Activated T-helper 1 cell treated with anti-CD3 and anti-CD28 coated beads, Interleukin-2, amount 50 U/mL, for 16 hours (primary cell): Measurements from ENCODE around the gene ELOVL5.
"Not testable (repeated sequence)": the region's sequence is repeated elsewhere in the genome, so short reads cannot be mapped to it uniquely, and the experiment has no call there.

ENCODE experiments used
- DNase-seq, 2 donors: peaks; one replicate each; pipeline ENCODE4 v3.0.0-alpha.2; 2020; ENCODE audit warnings: low read depth in 1 of 2, low spot score in 1 of 2

ELOVL5 gene

GRCh38 chr6:53359095-53359842 lies 10.5 kb upstream of the ELOVL5 start:
- DNase-seq = peak; percentile 76 to 86

GRCh38 chr6:53358440-53359094 lies 9.8 kb upstream of the ELOVL5 start:
- DNase-seq = no peak

GRCh38 chr6:53357576-53358360 lies 9.0 kb upstream of the ELOVL5 start:
- no peak for DNase-seq

- DNase-seq = no peak
Measured at GRCh38 chr6:53353624-53354023, 4.9 kb upstream of the ELOVL5 start.

GRCh38 chr6:53352360-53352759 lies 3.6 kb upstream of the ELOVL5 start:
- no peak for DNase-seq

- DNase-seq = no peak
Measured at GRCh38 chr6:53349209-53349693, 501 bp upstream of the ELOVL5 start.

- DNase-seq = peak in 1 of 2 donors; percentile 20
Measured at GRCh38 chr6:53347921-53348370, 804 bp downstream of the ELOVL5 start.

- DNase-seq = no peak
Measured at GRCh38 chr6:53347250-53347920, 1.4 kb downstream of the ELOVL5 start.

- DNase-seq = not testable (repeated sequence)
Measured at GRCh38 chr6:53346049-53346448, 2.7 kb downstream of the ELOVL5 start.

- DNase-seq = no peak
Measured at GRCh38 chr6:53344969-53345368, 3.8 kb downstream of the ELOVL5 start.

GRCh38 chr6:53343092-53343491 lies 5.7 kb downstream of the ELOVL5 start:
- DNase-seq = no peak

GRCh38 chr6:53342217-53342616 lies 6.5 kb downstream of the ELOVL5 start:
- DNase-seq = no peak

GRCh38 chr6:53340536-53340935 lies 8.2 kb downstream of the ELOVL5 start:
- no peak for DNase-seq

- DNase-seq = no peak
Measured at GRCh38 chr6:53339424-53339823, 9.3 kb downstream of the ELOVL5 start.

GRCh38 chr6:53338304-53338703 lies 10.4 kb downstream of the ELOVL5 start:
- DNase-seq = no peak

- DNase-seq = no peak
Measured at GRCh38 chr6:53336070-53336469, 12.7 kb downstream of the ELOVL5 start.

GRCh38 chr6:53335224-53335994 lies 13.3 kb downstream of the ELOVL5 start:
- peak; percentile 48 to 51 for DNase-seq

GRCh38 chr6:53333439-53334408 lies 15.0 kb downstream of the ELOVL5 start:
- DNase-seq = no peak

- DNase-seq = no peak
Measured at GRCh38 chr6:53331678-53332077, 17.1 kb downstream of the ELOVL5 start.
